ENCODE results near the gene SLC16A9. TPM values are rescaled to one million over a fixed set of nuclear protein-coding genes. Genes with fewer than 3 reads are reported as not detected.

SLC16A9 gene
- total and polyA plus RNA-seq, 2 donors (not counting 3 experiments of a cell fraction or from before 2014, with no cell fraction given), result 0.35 TPM; not detected in 1

- Histone ChIP-seq H3K4me3 (replicated peaks in 1 of 3; ENCODE audit: insufficient read depth in 1 of 3, low read depth in 1 of 3, low read length in 3 of 3) (no peak overlapping the region), H3K4me1 (ENCODE audit: control insufficient read depth, extremely low read depth, insufficient read depth, low read length) (peaks cover 5% of the 10 kb centered on the region), H3K9me3 (replicated peaks; ENCODE audit: control insufficient read depth, insufficient read depth, low read length) (no peaks in the 10 kb centered on the region), H3K27ac (ENCODE audit: insufficient read depth, low read depth, low read length) (no peak overlapping the region), H3K36me3 (ENCODE audit: control insufficient read depth in 2 of 2, extremely low read depth in 1 of 2, insufficient read depth in 2 of 2, low read length in 2 of 2) (no peaks in the 10 kb centered on the region), H3K79me2 (ENCODE audit: control insufficient read depth, insufficient read depth, low read length) (no peaks in the 10 kb centered on the region), H4K20me1 (replicated peaks; ENCODE audit: control insufficient read depth, extremely low read depth, insufficient read depth, low read length) (no peaks in the 10 kb centered on the region), H2AFZ (ENCODE audit: low read depth, low read length) (no peak overlapping the region), H3K4me2 (ENCODE audit: insufficient read depth, low read length) (no peak overlapping the region), H3K27me3 (ENCODE audit: control insufficient read depth in 2 of 2, insufficient read depth in 2 of 2, low read length in 2 of 2) (peaks cover 14 to 29% of the 10 kb centered on the region in 2 experiments), H3K9me1 (replicated peaks; ENCODE audit: control insufficient read depth, extremely low read depth, insufficient read depth, low read length) (no peaks in the 10 kb centered on the region), H3K9ac (replicated peaks; ENCODE audit: extremely low read depth, insufficient read depth, low read length) (no peak overlapping the region)
- ChIA-PET CTCF (no interaction called here), POLR2A (no interaction called here)
- intact Hi-C loops (cut with micrococcal nuclease), result no loop called here
- FAIRE-seq (no peak), DNase-seq (ENCODE audit: low read depth, low spot score) (no peak)
- no TSS peak for BruUV-seq (replicated peaks)
- dilution Hi-C loops (cut with MboI; ENCODE audit: extremely low pct_ligation_motif_present, low sequenced_read_pairs), result no loop called here
- TF ChIP-seq EZH2 (IDR thresholded peaks at IDR 0.05; ENCODE audit: borderline replicate concordance, low read depth, low read length, severe bottlenecking) (no peak), JUN (IDR thresholded peaks at IDR 0.05; ENCODE audit: borderline replicate concordance, insufficient read depth, insufficient read length, low read depth) (no peak), MAX (IDR thresholded peaks at IDR 0.05; ENCODE audit: insufficient read depth, insufficient read length) (no peak), POLR2AphosphoS5 (IDR thresholded peaks at IDR 0.05; ENCODE audit: insufficient read depth, low read depth, low read length) (no peak), GATA2 (IDR thresholded peaks at IDR 0.05; ENCODE audit: insufficient read depth, insufficient read length, low read depth, low read length) (no peak), MYC (IDR thresholded peaks at IDR 0.05; ENCODE audit: low read depth, low read length) (no peak), CTCF (IDR thresholded peaks at IDR 0.05; ENCODE audit: extremely low read depth in 1 of 2, insufficient read depth in 1 of 2, low read depth in 1 of 2, low read length in 2 of 2) (no peak), FOS (IDR thresholded peaks at IDR 0.05; ENCODE audit: borderline replicate concordance, insufficient read depth, low read length) (no peak), POLR2A (IDR thresholded peaks at IDR 0.05; ENCODE audit: low read depth, low read length) (no peak)
Measured at GRCh38 chr10:59705931-59706330, 3.7 kb downstream of the SLC16A9 start.

Measured in endothelial cell of umbilical vein (primary cell).